PC-9 (cell line): ENCODE measurements around the gene ZNF879. TPM values are rescaled to one million over a fixed set of nuclear protein-coding genes. Genes with fewer than 3 reads are reported as not detected.

Experiments
- BruUV-seq: library from RNA; stranded (reverse); fragments of 400-500 nt; replicated peaks from 2 replicates; lab custom pipeline; 2021; lab: Mats Ljungman, UMichigan
- CTCF ChIA-PET: fragments of 300-600 bp; sonication (Branson Sonifier 250); formaldehyde crosslinking; loops from one replicate; lab custom pipeline; 2022; ENCODE audit warnings: antibody characterized with exemption; lab: Charles Lee
- POLR2A ChIA-PET: fragments of 300-600 bp; sonication (Branson Sonifier 250); formaldehyde crosslinking; loops from one replicate; lab custom pipeline; 2022; ENCODE audit warnings: antibody characterized with exemption; ENCODE audit not compliant: unreplicated experiment; lab: Charles Lee
- DNase-seq, 2 experiments: peaks; one replicate each; pipeline versions ENCODE4 v3.0.0 to v3.0.0-alpha.2; 2015 to 2022; ENCODE audit warnings: mixed read lengths in 1 of 2
- H2AFZ ChIP-seq: fragments of 200-600 bp; sonication (generic); 2 replicates; pipeline ENCODE4 v1.8.1; 2017; ENCODE audit warnings: antibody characterized with exemption
- H3F3A ChIP-seq: fragments of 200-600 bp; sonication (generic); 2 replicates; pipeline ENCODE4 v1.8.1; 2017; ENCODE audit warnings: antibody characterized with exemption, mild to moderate bottlenecking, low read depth; ENCODE audit not compliant: insufficient read depth
- H3K27ac ChIP-seq: fragments of 200-600 bp; sonication (generic); 2 replicates; pipeline ENCODE4 v1.6.1; 2016; ENCODE audit warnings: mixed run types
- H3K27me3 ChIP-seq: fragments of 200-600 bp; sonication (generic); 2 replicates; pipeline ENCODE4 v1.6.1; 2016; ENCODE audit warnings: low read depth, mixed run types; ENCODE audit not compliant: insufficient read depth
- H3K36me3 ChIP-seq: fragments of 200-600 bp; sonication (generic); 2 replicates; pipeline ENCODE4 v1.6.1; 2016; ENCODE audit warnings: low read depth, mixed run types
- H3K4me1 ChIP-seq: fragments of 200-600 bp; sonication (generic); replicated peaks from 2 replicates; pipeline ENCODE4 v1.6.1; 2016; ENCODE audit warnings: mixed run types; ENCODE audit not compliant: insufficient read depth
- H3K4me2 ChIP-seq: fragments of 200-600 bp; sonication (generic); 2 replicates; pipeline ENCODE4 v1.6.1; 2017; ENCODE audit warnings: mixed run types
- H3K4me3 ChIP-seq: fragments of 200-600 bp; sonication (generic); 2 replicates; pipeline ENCODE4 v1.6.1; 2016; ENCODE audit warnings: mixed run types
- H3K79me2 ChIP-seq: fragments of 200-600 bp; sonication (generic); 2 replicates; pipeline ENCODE4 v1.6.1; 2017; ENCODE audit warnings: low read depth, mixed run types
- H3K9me2 ChIP-seq: fragments of 200-600 bp; sonication (generic); 2 replicates; pipeline ENCODE4 v1.8.1; 2017; ENCODE audit warnings: mild to moderate bottlenecking; ENCODE audit not compliant: insufficient read depth
- H3K9me3 ChIP-seq: fragments of 200-600 bp; sonication (generic); 2 replicates; pipeline ENCODE4 v1.8.1; 2016; ENCODE audit warnings: low read depth; ENCODE audit not compliant: insufficient read depth
- H4K20me1 ChIP-seq: fragments of 200-600 bp; sonication (generic); 2 replicates; pipeline ENCODE4 v1.8.1; 2017; ENCODE audit not compliant: insufficient read depth
- CTCF ChIP-seq: fragments of 200-600 bp; sonication (generic); conservative IDR thresholded peaks from 2 replicates; pipeline ENCODE4 v1.6.1; 2017; ENCODE audit warnings: mixed run types, antibody characterized with exemption, mild to moderate bottlenecking, moderate library complexity
- EZH2 ChIP-seq: fragments of 200-600 bp; sonication (generic); IDR thresholded peaks from 2 replicates; pipeline ENCODE4 v1.8.0; 2017; ENCODE audit warnings: antibody characterized with exemption, low read depth
- intact Hi-C: fragments of 100-400 bp; cut with micrococcal nuclease; formaldehyde crosslinking; loops from one replicate; pipeline ENCODE4 v1.10.0; 2022; ENCODE audit not compliant: unreplicated experiment
- total RNA-seq: library from RNA; stranded (reverse); gene quantifications from 2 replicates; pipeline ENCODE4 v1.2.3, GENCODE V29; 2021

The ZNF879 gene
- total RNA-seq, 1 experiment from 2014 or later = 0.24 TPM

- Histone ChIP-seq H3K4me1 (no peaks in the 10 kb centered on the region), H3F3A (no peaks in the 10 kb centered on the region), H3K36me3 (no peaks in the 10 kb centered on the region), H3K9me3 (no peaks in the 10 kb centered on the region), H3K79me2 (no peaks in the 10 kb centered on the region), H3K9me2 (no peaks in the 10 kb centered on the region), H3K4me2 (no peak overlapping the region), H3K27ac (no peak overlapping the region), H3K4me3 (no peak overlapping the region), H3K27me3 (peaks cover 48% of the 10 kb centered on the region), H4K20me1 (no peaks in the 10 kb centered on the region), H2AFZ (no peak overlapping the region)
- DNase-seq = no peak
- CTCF ChIA-PET = no interaction called here
- POLR2A ChIA-PET = no interaction called here
- TF ChIP-seq EZH2 = no peak
- intact Hi-C loops = no loop called here
- BruUV-seq = no TSS peak
Measured at GRCh38 chr5:178988436-178989220, 35.0 kb upstream of the ZNF879 start.

- intact Hi-C loops = no loop called here
Measured at GRCh38 chr5:178989311-178989710, 34.3 kb upstream of the ZNF879 start.

GRCh38 chr5:178990491-178990890 is 33.1 kb upstream of the ZNF879 start:
- Histone ChIP-seq H3K27me3 (peaks cover 35% of the 10 kb centered on the region), H3K9me3 (no peaks in the 10 kb centered on the region), H3K36me3 (no peaks in the 10 kb centered on the region), H3K4me1 (no peaks in the 10 kb centered on the region), H3K4me2 (no peak overlapping the region), H3K79me2 (no peaks in the 10 kb centered on the region), H3K27ac (no peak overlapping the region), H3K4me3 (no peak overlapping the region), H2AFZ (no peak overlapping the region), H3F3A (no peaks in the 10 kb centered on the region), H3K9me2 (no peaks in the 10 kb centered on the region), H4K20me1 (no peaks in the 10 kb centered on the region)
- intact Hi-C loops = no loop called here
- CTCF ChIA-PET = no interaction called here
- POLR2A ChIA-PET = no interaction called here
- no peak for DNase-seq
- BruUV-seq = no TSS peak
- TF ChIP-seq CTCF = no peak
- TF ChIP-seq EZH2 = no peak

More at GRCh38 chr5:178989311-178989710, 34.3 kb upstream of the ZNF879 start:
- no peaks in the 10 kb centered on the region for H3K9me2 ChIP-seq
- H3F3A ChIP-seq = no peaks in the 10 kb centered on the region
- no peak overlapping the region for H2AFZ ChIP-seq
- H3K4me3 ChIP-seq = no peak overlapping the region
- no peaks in the 10 kb centered on the region for H3K4me1 ChIP-seq
- BruUV-seq = no TSS peak
- no peaks in the 10 kb centered on the region for H3K79me2 ChIP-seq
- no peaks in the 10 kb centered on the region for H3K36me3 ChIP-seq
- H4K20me1 ChIP-seq = no peaks in the 10 kb centered on the region
- ChIA-PET CTCF (no interaction called here), POLR2A (no interaction called here)
- H3K9me3 ChIP-seq = no peaks in the 10 kb centered on the region
- H3K4me2 ChIP-seq = no peak overlapping the region
- TF ChIP-seq EZH2 (no peak), CTCF (no peak)
- no peak overlapping the region for H3K27ac ChIP-seq
- no peak for DNase-seq
- H3K27me3 ChIP-seq = peaks cover 43% of the 10 kb centered on the region
